ENCODE data around the gene MYO16.

DNA sequence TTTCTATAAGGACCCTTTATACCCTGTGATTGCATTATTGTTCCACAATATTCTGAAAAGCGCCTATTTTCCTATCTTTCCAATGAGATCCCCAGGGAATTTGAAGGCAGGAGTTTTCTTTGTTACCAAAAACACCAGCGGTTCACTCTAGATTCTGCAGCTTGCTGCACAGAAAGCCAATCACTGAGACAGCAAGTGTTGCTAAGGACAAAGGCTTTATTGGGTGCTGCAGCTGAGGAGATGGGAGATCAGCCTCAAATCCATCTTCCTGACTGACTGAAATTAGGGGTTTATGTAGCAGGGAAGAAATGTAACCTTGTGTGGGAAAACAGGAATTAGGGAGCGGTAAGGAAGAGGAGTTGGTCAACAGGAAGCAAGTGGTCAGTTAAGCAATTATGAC, 42.6 kb upstream of the MYO16 start:
- TF ChIP-seq POLR2A (IDR thresholded peaks at IDR 0.05; ENCODE audit: low read depth, low read length) (no peak), RCOR1 (IDR thresholded peaks at IDR 0.05; ENCODE audit: insufficient replicate concordance, low read length) (no peak), CEBPB (IDR thresholded peaks at IDR 0.05; ENCODE audit: low read depth, low read length) (no peak), SMC3 (IDR thresholded peaks at IDR 0.05; ENCODE audit: low read depth, low read length) (no peak), RAD21 (IDR thresholded peaks at IDR 0.05; ENCODE audit: low read length) (no peak), MAFK (IDR thresholded peaks at IDR 0.05; ENCODE audit: low read depth, low read length) (no peak), CHD1 (IDR thresholded peaks at IDR 0.05; ENCODE audit: low read depth, low read length) (no peak), BHLHE40 (IDR thresholded peaks at IDR 0.05; ENCODE audit: low read depth, low read length) (no peak), FOS (IDR thresholded peaks at IDR 0.05; ENCODE audit: low read depth, low read length) (no peak), MAZ (IDR thresholded peaks at IDR 0.05; ENCODE audit: borderline replicate concordance, low read depth, low read length) (no peak), RFX5 (IDR thresholded peaks at IDR 0.05; ENCODE audit: low read depth, low read length) (no peak)
- TF ChIP-seq, protein P1, sequence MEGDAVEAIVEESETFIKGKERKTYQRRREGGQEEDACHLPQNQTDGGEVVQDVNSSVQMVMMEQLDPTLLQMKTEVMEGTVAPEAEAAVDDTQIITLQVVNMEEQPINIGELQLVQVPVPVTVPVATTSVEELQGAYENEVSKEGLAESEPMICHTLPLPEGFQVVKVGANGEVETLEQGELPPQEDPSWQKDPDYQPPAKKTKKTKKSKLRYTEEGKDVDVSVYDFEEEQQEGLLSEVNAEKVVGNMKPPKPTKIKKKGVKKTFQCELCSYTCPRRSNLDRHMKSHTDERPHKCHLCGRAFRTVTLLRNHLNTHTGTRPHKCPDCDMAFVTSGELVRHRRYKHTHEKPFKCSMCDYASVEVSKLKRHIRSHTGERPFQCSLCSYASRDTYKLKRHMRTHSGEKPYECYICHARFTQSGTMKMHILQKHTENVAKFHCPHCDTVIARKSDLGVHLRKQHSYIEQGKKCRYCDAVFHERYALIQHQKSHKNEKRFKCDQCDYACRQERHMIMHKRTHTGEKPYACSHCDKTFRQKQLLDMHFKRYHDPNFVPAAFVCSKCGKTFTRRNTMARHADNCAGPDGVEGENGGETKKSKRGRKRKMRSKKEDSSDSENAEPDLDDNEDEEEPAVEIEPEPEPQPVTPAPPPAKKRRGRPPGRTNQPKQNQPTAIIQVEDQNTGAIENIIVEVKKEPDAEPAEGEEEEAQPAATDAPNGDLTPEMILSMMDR (conservative IDR thresholded peaks at IDR 0.05; ENCODE audit: low read depth, low read length), result no peak
- TF ChIP-seq, protein P2, sequence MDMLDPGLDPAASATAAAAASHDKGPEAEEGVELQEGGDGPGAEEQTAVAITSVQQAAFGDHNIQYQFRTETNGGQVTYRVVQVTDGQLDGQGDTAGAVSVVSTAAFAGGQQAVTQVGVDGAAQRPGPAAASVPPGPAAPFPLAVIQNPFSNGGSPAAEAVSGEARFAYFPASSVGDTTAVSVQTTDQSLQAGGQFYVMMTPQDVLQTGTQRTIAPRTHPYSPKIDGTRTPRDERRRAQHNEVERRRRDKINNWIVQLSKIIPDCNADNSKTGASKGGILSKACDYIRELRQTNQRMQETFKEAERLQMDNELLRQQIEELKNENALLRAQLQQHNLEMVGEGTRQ (IDR thresholded peaks at IDR 0.05; ENCODE audit: low read depth, low read length), result no peak
